GM18870 (cell line): ENCODE results near the gene PLCB4.
"Not testable (repeated sequence)": the region's sequence is repeated elsewhere in the genome, so short reads cannot be mapped to it uniquely, and the experiment has no call there.

Experiments
- ATAC-seq: cut with Tn5 transposase; IDR thresholded peaks from one replicate; pipeline ENCODE4 v1.9.1; 2021; ENCODE audit warnings: moderate library complexity; ENCODE audit not compliant: unreplicated experiment

Gene PLCB4

GRCh38 chr20:9348747-9349146 lies 279.9 kb downstream of the PLCB4 start:
- no peak for ATAC-seq

GRCh38 chr20:9349249-9349648 lies 280.4 kb downstream of the PLCB4 start:
- ATAC-seq = no peak

GRCh38 chr20:9352739-9353138 lies 283.9 kb downstream of the PLCB4 start:
- ATAC-seq = no peak

GRCh38 chr20:9353180-9353915 lies 284.5 kb downstream of the PLCB4 start:
- no peak for ATAC-seq

- no peak for ATAC-seq
Observed at GRCh38 chr20:9353916-9354276, 285.0 kb downstream of the PLCB4 start.

- ATAC-seq = no peak
Observed at GRCh38 chr20:9354579-9354978, 285.7 kb downstream of the PLCB4 start.

GRCh38 chr20:9358001-9358400 lies 289.1 kb downstream of the PLCB4 start:
- no peak for ATAC-seq

- no peak for ATAC-seq
Observed at GRCh38 chr20:9359561-9360308, 290.8 kb downstream of the PLCB4 start.

- no peak for ATAC-seq
Observed at GRCh38 chr20:9360431-9360830, 291.5 kb downstream of the PLCB4 start.

- ATAC-seq = no peak
Observed at GRCh38 chr20:9363673-9364072, 294.8 kb downstream of the PLCB4 start.

GRCh38 chr20:9367328-9367727 lies 298.4 kb downstream of the PLCB4 start:
- no peak for ATAC-seq

GRCh38 chr20:9367746-9368145 lies 298.9 kb downstream of the PLCB4 start:
- ATAC-seq = no peak

GRCh38 chr20:9368893-9369292 lies 300.0 kb downstream of the PLCB4 start:
- no peak for ATAC-seq

GRCh38 chr20:9369557-9369956 lies 300.7 kb downstream of the PLCB4 start:
- no peak for ATAC-seq

- ATAC-seq = no peak
Observed at GRCh38 chr20:9374072-9374471, 305.2 kb downstream of the PLCB4 start.

- no peak for ATAC-seq
Observed at GRCh38 chr20:9374480-9374879, 305.6 kb downstream of the PLCB4 start.

- no peak for ATAC-seq
Observed at GRCh38 chr20:9375221-9375681, 306.4 kb downstream of the PLCB4 start.

GRCh38 chr20:9377007-9377406 lies 308.1 kb downstream of the PLCB4 start:
- no peak for ATAC-seq

- not testable (repeated sequence) for ATAC-seq
Observed at GRCh38 chr20:9385345-9386310, 316.7 kb downstream of the PLCB4 start.

- ATAC-seq = no peak
Observed at GRCh38 chr20:9388160-9388812, 319.4 kb downstream of the PLCB4 start.

- no peak for ATAC-seq
Observed at GRCh38 chr20:9388813-9389161, 319.9 kb downstream of the PLCB4 start.
